Measurements from ENCODE around the gene TLR7. TPM values are rescaled to one million over a fixed set of nuclear protein-coding genes. Genes with fewer than 3 reads are reported as not detected.

The TLR7 gene
- total RNA-seq, 2 experiments from 2014 or later, result 0.05 TPM; not detected in 1

GRCh38 chrX:12936947-12937346 is 70.1 kb downstream of the TLR7 start:
- no peaks in the 10 kb centered on the region for H3K9me3 Mint-ChIP-seq (ENCODE audit: insufficient read depth)
- ChIA-PET POLR2A (interaction anchor here (0.6 kb wide), 1 partner anchor 13 kb away, joined by 3 read pairs; no protein-coding TSS in a partner anchor), CTCF (interaction anchor here (2.4 kb wide), 1 partner anchor 9 kb away, joined by 18 read pairs; no protein-coding TSS in a partner anchor)
- no peaks in the 10 kb centered on the region for H3K27me3 Mint-ChIP-seq (ENCODE audit: low read depth)
- H3K4me1 Mint-ChIP-seq (ENCODE audit: low read depth), result no peaks in the 10 kb centered on the region
- H3K4me3 Mint-ChIP-seq, result no peak overlapping the region
- H3K36me3 Mint-ChIP-seq (ENCODE audit: low read depth), result no peaks in the 10 kb centered on the region
- DNase-seq (no peak), ATAC-seq (no peak)
- H3K27ac Mint-ChIP-seq, result no peak overlapping the region

Other genes with a start within 250 kb of the TLR7 start
- gene PRPS2, start 75.7 kb upstream of the TLR7 start, total RNA-seq, result 10 to 100 TPM; 84.5 to 94.3 TPM
- not detected for gene TLR8, start 39.5 kb downstream of the TLR7 start, total RNA-seq
- gene TMSB4X, start 108.0 kb downstream of the TLR7 start, total RNA-seq, result 1,000 to 10,000 TPM; 8,800 to 8,961 TPM
- not detected for gene FAM9C, start 177.5 kb downstream of the TLR7 start, total RNA-seq

All from activated CD8-positive, alpha-beta T cell treated with anti-CD3 and anti-CD28 coated beads, Interleukin-2, amount 10 ng/mL, durations not matched to agents 7 days and 5 days (primary cell).